Measurements from ENCODE around the gene DNAAF5.

The DNAAF5 gene

DNA sequence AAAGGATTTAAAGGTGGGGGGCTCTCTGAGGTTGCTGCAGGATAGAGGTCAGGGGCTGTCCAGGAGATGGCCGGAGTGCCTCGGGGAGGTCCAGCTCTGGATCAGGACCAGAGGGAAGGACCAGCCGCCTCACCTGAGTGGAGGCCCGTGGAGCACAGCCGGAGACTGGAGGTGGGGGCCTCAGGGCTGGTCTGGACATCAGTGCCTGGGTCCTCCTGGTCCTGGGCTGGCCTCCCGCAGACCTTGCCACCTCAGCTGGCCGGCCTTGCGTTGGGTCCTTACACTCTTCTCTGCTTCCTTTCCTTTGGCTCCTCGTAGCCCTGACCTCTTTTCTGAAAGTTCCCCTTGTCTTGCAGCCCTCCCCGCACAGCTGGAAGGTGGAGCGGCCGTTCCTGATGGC, 107.8 kb downstream of the DNAAF5 start:
- no peak for DNase-seq (ENCODE audit: low read depth)

DNA sequence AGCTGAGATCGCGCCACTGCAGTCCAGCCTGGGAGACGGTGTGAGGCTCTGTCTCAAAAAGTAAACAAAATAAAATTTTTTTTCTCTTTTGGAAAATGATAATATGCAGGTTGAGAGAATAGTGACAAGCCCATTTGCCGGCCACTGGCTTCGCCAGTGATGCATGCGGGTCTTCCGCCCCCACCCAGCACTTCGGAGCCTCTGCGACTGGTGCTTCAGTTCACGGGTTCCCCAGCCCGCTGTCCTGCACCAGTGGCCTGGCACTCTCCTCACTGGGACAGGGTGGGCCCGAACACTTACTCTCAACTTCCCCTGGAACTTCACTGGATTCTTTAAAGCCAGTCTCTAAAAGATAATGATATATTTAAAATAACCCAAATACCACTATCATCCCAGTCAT, 108.5 kb downstream of the DNAAF5 start:
- no peak for DNase-seq (ENCODE audit: low read depth)

DNA sequence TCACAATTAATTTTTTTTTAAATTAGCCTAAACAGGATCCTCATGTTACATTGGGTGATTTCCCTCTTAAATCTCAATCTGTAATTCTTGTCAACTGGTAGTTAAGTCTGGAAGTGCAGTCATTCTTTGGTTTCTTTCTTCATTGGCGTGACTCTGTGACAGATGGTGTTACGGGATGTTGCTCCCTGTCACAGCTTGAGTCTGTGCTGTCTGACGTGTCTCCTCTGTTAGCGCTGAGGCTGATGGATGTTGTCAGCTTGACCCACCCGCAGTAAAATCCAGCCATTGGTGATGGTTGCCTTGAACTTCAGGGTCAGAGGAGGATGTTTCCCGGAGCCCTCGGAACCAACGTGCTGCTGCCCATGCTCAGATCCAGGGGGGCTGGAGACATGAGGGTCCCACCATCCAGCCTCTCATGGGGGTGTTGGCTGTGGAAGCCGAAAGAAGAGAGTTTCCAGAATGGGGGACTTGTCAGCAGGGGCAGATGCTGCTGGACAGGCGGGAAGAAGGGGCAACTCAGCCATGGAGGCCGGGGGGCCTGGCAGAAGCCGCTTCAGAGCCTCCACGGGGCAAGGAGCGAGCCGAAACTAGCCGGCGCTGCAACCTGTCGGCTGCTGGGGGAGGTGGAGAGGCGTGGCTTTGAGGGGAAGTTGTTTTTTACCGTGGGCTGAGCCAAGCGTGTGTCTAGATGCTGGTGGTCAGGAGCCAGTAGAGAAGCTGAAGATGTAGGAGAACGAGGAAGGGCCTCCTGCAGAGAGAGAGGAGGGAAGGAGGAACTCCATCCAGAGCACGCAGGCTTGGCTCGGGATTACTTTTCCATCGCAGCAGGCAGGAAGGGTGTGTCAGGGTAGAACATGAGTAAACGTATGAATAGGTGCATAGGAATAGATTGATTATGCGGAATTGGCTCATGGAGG, 109.2 kb downstream of the DNAAF5 start:
- no peak for DNase-seq (ENCODE audit: low read depth)

Measured in iris pigment epithelial cell (primary cell).